Muscle of arm (tissue), 12 donors: Measurements from ENCODE around the gene AJUBA. TPM values are rescaled to one million over a fixed set of nuclear protein-coding genes. Genes with fewer than 3 reads are reported as not detected.
"Not testable (repeated sequence)": the region's sequence is repeated elsewhere in the genome, so short reads cannot be mapped to it uniquely, and the experiment has no call there.

Experiments used
- DNase-seq: peaks from one replicate; pipeline ENCODE4 v3.0.0-alpha.2; 2013
- polyA plus RNA-seq, 12 donors: library from polyadenylated mRNA; unstranded; fragments of 120-200 nt; gene quantifications; one replicate each; pipeline ENCODE4 v1.2.1, GENCODE V29; 2013; ENCODE audit not compliant: insufficient read length in 12 of 12

The AJUBA gene
- polyA plus RNA-seq, 12 donors = 36.7 to 167 (median 42.0) TPM

GRCh38 chr14:23009483-23009938, 27.2 kb upstream of the AJUBA start:
- DNase-seq = no peak

GRCh38 chr14:23008831-23009230, 26.5 kb upstream of the AJUBA start:
- no peak for DNase-seq

GRCh38 chr14:23006544-23007419, 24.4 kb upstream of the AJUBA start:
- peak; percentile 97 for DNase-seq

- DNase-seq = no peak
Measured at GRCh38 chr14:23006188-23006534, 23.8 kb upstream of the AJUBA start.

- no peak for DNase-seq
Measured at GRCh38 chr14:23005451-23006187, 23.3 kb upstream of the AJUBA start.

GRCh38 chr14:23004274-23004673, 21.9 kb upstream of the AJUBA start:
- DNase-seq = not testable (repeated sequence)

- DNase-seq = no peak
Measured at GRCh38 chr14:23002592-23002991, 20.2 kb upstream of the AJUBA start.

GRCh38 chr14:23000860-23001259, 18.5 kb upstream of the AJUBA start:
- no peak for DNase-seq

GRCh38 chr14:22998329-22999012, 16.1 kb upstream of the AJUBA start:
- no peak for DNase-seq

GRCh38 chr14:22997676-22998323, 15.4 kb upstream of the AJUBA start:
- no peak for DNase-seq

- no peak for DNase-seq
Measured at GRCh38 chr14:22996768-22997654, 14.7 kb upstream of the AJUBA start.

GRCh38 chr14:22995889-22996625, 13.7 kb upstream of the AJUBA start:
- DNase-seq = no peak

- no peak for DNase-seq
Measured at GRCh38 chr14:22994762-22995275, 12.5 kb upstream of the AJUBA start.

- no peak for DNase-seq
Measured at GRCh38 chr14:22993517-22993916, 11.2 kb upstream of the AJUBA start.

- no peak for DNase-seq
Measured at GRCh38 chr14:22991852-22992251, 9.5 kb upstream of the AJUBA start.

GRCh38 chr14:22987291-22987690, 4.9 kb upstream of the AJUBA start:
- DNase-seq = no peak

GRCh38 chr14:22986508-22987054, 4.2 kb upstream of the AJUBA start:
- DNase-seq = peak; percentile 92

- DNase-seq = no peak
Measured at GRCh38 chr14:22985894-22986507, 3.6 kb upstream of the AJUBA start.
